Forelimb muscle (tissue), 1 donor: Measurements from ENCODE around the gene TPH2. TPM values are rescaled to one million over a fixed set of nuclear protein-coding genes. Genes with fewer than 3 reads are reported as not detected.

ENCODE experiments used
- DNase-seq: peaks from one replicate; pipeline ENCODE4 v3.0.0-alpha.2; 2013; ENCODE audit warnings: low read depth
- polyA plus RNA-seq: library from polyadenylated mRNA; unstranded; fragments of 120-200 nt; gene quantifications from one replicate; pipeline ENCODE4 v1.2.1, GENCODE V29; 2013; ENCODE audit not compliant: insufficient read length

The TPH2 gene
- polyA plus RNA-seq, 1 donor = not detected

DNA sequence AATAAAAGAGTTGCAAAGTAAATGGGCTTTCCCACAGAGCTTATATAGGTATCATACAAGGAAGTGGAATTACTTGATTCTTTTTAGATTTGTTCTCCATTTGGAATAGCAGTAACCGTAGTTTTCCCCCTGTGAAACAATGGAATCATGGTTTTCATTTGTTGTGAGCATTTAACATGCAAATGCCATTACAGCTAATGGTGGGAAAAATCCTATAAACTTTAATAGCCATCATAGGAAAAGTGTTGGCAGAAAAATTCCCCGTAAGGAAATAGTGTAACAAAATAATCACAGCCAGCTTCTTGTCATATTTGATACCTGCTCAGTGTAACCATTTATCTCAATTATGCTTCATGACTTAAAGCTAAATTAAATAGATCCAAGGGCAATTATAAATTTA is 95.3 kb downstream of the TPH2 start:
- no peak for DNase-seq

DNA sequence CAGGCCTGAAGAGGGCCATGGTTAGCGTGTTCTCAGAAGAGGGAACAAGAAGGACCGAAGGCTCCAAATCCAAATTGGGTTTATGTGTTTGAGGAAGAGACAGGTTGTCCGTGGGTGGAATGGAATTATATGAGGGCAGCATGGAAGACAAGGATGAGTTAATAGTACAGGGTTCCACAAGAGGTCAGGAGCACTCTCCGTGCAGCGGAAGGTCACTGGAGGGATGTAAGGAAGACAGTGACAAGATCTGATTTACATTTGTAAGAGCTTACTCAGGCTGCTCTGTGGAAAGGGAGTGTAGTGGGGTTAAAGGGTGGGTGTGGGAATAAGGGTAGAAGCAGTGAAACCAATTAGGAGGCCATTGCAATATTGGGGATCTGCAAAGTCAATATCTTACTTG is 97.0 kb downstream of the TPH2 start:
- DNase-seq = no peak

DNA sequence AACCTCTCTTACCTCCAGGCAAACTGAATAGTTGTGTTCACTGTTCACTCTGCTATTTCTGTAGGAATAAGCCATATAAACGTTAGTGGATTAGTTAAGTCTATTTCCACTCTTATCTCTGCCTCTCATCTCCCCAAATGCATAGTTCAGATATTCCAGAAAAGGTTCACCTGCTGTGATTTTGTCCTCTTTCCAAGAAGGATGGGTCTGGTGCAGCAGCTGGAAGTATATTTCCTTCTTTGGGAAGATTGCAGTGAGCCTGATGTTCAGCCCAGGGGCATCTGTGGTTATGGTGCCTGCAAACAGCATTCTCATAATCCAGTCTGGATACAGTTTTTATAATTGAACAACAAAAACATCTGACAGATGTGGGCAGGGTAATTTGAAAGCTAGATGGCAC is 97.7 kb downstream of the TPH2 start:
- DNase-seq = no peak

DNA sequence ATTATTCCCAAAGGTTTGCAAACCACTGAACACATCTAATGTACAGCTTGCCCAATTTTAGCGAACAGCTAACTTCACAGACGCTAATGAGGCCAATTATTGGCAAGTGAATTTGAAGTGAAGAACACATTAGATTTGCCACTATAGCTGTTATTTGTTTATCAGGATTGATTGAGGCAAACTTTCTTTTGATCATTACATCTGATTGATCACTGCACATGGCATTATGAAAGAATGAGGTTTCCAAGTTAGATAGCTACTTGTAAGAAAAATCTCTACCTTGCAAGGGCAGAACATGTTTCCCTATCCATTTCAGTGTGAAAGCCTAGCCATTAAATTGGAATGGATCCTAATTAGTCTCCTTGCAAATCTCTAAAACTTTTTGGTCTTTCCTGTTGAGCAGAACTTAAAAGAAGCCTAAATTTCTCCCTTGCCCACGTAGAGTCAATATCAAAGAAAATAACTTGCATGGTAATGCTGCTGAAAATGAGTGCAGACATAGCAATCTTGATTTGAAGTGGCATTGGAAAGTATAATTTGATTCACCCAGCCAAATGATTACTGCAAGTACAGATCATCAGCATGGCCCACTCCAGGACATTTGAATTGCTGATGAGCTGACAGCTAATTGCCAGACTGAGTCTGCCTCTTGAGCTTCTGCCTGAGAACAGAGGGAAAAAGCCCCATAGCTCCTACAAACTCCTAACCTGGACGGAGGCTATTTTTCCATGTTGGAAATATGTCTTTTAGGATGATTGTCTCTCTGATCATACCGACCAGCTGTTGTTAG is 98.6 kb downstream of the TPH2 start:
- no peak for DNase-seq

DNA sequence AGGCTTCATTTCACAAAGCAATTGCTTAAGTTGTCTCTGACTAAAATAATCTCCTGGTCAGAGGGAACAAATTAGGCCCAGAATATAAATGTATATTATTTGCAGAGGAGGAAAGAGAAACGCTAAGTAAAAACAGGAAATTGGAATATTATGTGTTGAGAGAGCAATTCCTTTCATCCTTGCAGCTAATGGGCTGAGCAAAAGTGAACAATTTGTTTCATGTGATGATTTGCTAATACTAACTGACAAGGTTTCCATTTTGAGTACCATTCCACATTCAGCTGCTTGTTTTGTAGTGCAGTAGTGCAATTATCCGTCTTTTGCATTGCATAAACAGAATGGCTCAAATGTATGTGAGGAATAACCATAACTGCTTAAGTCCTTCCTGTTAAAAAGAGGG is 103.2 kb downstream of the TPH2 start:
- DNase-seq = no peak

DNA sequence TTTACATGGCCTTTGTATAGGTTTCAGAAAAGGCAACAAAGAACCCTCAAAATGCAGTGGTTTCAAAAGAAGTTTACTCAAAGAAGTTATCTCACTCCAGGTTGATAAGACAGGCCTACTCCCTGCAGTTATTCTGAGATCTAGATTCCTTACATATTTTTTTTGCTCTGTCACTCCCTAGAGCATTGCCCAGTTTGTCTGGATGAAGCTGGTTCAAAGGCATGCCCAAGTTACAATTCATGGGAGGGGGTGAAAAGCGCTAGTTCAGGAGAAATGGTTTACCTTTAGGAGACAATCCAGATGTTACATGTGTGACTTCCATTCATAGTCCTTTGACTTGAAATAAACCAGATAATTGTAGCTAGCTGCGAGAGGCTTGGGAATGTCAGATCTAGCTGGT is 115.0 kb downstream of the TPH2 start:
- no peak for DNase-seq

DNA sequence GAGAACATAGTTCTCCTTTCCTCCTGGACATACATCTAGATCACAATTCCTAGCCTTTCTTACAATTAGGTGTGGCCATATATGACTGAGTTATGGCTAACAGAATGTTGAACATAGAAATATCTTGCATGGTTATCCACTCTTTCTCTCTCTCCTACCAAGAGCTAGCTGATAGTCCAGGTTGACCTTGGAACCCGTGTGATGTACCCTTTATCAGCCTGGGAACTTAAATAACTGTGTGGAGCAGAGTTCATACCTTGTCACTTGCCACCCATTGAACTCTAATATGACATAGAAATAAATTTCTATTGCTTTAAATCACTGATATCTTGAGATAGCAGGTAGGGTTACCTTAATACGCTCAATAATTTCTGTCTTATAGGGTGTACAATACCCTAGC is 115.9 kb downstream of the TPH2 start:
- no peak for DNase-seq

DNA sequence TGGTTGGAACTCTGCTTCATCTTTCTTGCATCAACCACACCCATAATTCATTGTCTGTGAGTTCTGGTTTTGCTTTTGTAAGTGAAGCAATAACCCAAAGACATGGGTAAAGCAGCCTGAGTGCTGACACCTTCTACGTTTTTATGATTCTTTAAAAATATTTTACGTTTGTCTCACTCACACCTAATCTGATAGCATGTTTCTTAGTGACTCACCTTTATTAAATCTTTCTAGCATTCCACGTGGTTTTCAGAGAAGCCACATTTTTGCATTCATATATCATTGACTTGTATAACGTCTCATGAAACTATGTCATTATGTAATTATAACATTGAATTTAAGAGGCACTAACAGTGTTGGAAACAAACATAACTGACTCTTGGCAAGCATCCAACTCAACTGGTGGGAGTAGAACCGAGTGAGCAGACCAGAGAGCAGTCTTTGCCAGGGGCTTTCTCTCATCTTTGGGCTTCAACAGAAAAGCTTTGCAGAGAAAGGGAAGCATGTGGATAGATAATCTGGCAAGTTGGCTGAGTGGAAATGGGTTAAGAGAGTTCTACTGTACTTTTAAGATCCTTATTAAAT is 118.8 kb downstream of the TPH2 start:
- DNase-seq = no peak

DNA sequence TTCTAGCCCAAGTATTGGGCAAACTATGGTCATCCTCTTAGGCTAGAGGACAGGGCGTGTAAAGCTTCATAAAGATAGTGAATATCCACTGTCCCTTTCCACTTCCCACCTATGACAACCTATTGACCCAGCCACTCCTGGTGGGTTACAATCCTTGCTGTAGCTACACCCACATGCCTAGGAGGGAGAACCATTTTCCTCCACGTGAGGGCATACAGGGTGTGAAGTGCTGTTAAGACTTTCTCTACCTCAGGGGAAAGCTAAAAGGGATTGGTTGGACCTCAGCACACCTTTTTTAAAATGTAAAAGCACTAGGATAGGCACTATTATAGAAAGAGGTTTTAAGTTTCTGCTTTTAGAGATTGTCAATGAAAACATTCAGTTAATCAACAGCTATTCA is 124.4 kb downstream of the TPH2 start:
- no peak for DNase-seq

DNA sequence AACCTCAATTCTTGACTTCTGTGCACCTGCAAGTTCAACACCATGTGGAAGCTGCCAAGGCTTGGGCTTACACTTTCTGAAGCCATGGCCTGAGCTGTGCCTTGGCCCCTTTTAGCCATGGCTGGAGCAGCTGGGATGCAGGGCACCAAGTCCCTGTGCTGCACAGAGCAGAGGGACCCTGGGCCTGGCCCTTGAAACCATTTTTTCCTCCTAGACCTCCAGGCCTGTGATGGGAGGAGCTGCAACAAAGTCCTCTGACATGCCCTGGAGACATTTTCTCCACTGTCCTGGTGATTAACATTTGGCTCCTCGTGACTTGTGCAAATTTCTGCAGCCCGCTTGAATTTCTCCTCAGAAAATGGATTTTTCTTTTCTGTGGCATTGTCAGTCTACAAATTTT is 132.4 kb downstream of the TPH2 start:
- no peak for DNase-seq

DNA sequence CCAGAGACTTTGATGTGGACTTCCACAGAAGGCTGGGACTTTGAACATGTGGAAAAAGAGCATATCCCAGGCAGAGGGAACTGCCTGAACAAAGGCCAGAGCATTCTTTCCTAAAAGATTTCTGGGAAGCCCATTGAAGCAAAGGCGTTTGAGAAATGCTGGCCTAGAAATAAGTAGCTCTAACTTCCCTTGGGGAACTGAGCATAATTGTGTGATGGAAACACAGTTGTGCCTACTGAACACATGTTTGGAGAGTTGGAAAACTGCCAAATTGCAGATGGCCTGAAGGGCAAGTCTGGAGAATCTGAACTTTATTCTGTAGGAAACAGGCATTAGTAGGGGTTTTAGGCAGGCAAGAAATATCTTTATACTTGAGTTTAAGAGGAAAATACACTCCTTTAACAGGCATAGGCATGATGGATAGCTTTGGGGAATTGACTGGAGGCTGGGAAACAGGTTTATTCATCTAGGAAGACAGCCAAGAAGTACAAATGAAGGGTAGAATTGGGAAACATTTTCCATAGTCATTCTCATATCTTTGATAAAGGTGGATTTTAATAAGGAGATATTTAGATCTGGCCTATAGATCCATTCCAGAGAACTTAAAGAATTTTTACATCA is 134.1 kb downstream of the TPH2 start:
- peak; percentile 38 for DNase-seq

DNA sequence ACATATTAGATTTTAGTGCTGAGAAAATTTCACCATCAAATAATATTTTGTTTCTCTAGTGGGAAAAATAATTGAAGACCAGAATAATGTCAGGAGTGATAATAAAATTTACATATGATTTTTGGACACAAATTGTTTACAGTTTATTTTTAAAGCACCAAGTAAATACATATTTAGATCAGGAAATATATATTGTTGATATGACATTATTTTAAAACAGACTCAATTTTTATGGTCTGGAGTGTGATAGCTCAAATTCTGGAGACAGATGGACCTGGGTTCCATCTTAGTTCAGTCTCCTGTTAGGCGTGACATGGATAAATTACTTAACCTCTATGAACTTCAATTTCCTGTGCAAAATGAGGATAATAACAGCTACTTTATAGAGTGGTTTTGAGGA is 135.4 kb downstream of the TPH2 start:
- no peak for DNase-seq

DNA sequence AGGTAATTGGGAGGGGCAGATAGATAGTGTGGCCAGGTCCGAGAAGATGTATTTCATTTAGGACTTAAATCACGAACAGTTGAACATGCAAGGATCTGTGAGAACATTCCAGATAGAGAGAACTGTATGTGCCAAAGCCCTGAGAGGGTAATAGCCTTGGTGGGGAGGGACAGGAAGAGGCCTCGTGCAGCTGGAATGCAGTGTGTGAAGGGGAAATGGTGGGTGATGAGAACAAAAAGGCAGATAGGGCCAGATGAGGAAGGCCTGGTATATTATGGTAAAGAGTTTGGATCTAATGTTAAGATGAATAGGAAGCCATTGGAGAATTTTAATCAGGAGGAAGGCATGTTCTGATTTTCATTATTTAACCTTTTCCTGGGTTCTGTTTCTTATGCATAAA is 136.3 kb downstream of the TPH2 start:
- no peak for DNase-seq

DNA sequence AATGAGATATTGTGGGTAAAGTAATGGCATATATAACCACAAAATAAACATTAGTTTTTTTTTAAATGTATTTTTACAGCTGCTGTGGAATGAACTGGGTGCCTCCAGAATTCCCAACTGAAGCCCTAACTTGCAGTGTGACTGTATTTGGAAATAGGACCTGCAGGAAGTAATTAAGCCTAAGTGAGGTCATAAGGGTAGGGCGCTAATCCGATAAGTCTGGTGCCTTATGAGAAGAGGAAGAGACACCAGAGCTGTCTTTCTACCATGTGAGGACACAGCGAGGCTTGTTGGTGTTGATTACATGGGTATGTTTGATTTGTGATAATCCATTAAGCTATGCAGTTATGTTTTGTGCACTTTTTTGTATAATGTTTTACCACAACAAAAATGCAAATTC is 136.8 kb downstream of the TPH2 start:
- no peak for DNase-seq

DNA sequence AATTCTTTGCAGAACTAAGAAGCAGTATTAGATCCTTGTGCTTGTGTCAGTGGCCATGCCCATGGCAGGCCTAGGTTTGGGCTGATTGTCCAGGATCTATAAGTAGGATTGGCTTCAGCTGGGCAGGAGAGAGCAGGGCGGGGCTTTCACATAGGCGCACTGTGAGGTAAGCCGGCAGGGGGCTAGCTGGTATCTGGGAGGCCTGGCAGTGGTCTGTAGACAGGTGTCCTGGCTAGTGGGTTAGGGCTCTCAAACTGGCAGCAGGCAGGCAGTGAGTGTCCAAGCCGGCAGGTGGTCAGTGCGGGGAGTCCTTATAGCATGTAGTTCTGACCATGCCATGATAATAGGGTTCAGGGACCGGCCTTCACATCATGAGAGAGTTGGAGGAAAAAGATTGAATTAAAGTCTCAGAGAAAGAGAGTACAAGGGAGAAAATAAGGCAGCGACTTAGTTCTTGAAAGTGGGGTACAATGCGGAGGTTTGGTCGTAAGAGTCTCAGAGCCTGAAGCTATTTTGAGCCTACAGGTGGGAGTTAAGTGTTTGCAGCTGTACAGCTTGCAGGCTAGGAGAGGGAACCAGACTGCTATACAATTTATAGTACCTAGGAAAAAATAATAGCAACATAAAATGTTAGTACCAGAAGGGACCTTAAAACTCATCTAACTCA is 137.4 kb downstream of the TPH2 start:
- DNase-seq = no peak

DNA sequence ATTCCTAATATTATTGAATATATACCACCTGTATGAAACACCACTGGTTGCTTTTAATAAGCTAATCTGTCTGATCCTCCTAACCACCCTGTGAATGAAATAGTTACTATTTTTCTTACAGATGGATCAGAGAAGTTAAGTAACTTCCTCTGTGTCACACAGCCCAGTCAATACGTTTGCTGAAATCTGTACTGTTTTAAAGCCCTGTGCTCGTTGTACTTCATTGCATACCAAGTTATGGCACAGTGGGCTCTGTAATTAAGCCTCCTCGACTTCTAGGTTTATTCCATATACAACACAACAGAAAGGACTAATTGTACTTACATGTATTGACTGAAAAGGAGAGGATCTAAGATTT is 137.9 kb downstream of the TPH2 start:
- no peak for DNase-seq

DNA sequence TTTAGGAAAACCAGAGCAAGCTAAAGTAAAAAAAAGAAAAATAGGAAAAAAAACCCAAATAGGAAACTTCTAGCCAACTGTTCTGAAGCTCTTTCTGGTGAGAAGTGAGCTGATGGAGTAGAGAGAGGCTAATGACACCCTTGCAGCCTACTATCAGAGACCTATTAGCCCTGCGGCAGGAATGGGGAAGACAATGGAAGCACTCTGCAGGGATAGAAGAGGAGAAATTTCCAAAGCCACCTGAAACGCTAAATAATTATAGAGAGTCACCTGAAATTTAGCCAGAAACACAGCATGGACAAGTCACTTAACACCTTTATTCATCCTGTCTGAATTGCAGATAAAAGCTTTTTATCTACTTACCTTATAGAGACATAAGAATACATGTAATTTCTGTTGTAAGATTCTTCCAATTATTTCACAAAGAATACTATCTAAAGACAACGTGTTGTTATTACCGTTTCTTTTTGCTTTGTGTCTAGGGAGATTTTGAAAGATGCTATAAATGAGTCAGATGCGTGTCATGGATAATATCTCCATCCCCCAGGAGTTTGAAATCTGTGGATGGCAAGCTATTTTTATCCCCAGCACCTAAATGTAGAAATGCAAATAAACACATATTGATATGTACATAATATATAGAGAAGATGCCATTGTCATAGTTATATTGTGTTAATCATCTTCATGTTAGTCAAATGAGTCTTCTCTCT is 138.6 kb downstream of the TPH2 start:
- no peak for DNase-seq

DNA sequence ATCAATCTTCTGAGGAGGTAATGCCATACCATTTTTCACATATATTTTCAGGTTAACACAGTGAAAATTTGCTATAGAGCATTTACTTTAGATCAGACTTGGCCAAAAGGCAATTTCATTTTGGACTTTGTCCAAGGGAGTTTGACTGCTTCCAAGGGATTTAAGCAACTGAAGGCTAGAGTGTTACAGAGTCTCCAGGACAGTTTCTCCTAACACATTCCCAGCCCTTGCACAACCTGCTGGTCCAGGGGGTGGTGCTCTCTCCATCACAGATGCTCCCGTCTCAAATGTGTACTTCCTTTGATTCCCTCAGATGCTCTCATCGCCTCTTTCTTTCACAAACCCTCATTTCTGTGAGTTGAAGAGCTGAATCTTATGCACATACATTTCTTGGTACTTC is 143.1 kb downstream of the TPH2 start:
- no peak for DNase-seq
